Left lung (tissue), 10 donors: ENCODE measurements around the gene FBXL17. TPM values are rescaled to one million over a fixed set of nuclear protein-coding genes. Genes with fewer than 3 reads are reported as not detected.

Source experiments
- ATAC-seq: fragments of 200-7000 bp; cut with Tn5 transposase; one replicate; pipeline ENCODE4 v1.9.1; 2020; ENCODE audit warnings: moderate library complexity
- DNase-seq, 4 donors: peaks; one replicate each; pipeline ENCODE4 v3.0.0-alpha.2; 2013 to 2020
- H3K27ac ChIP-seq, 2 donors: fragments of 200-600 bp; sonication (generic) in 1 of 2; one replicate each; pipeline versions ENCODE4 v1.5.0 to v1.8.0; 2020 to 2021
- H3K27me3 ChIP-seq, 2 donors: fragments of 200-600 bp; sonication (generic) in 1 of 2; one replicate each; pipeline versions ENCODE4 v1.5.0 to v1.8.0; 2020 to 2021
- H3K36me3 ChIP-seq, 2 donors: fragments of 200-600 bp; sonication (generic) in 1 of 2; one replicate each; pipeline versions ENCODE4 v1.5.0 to v1.8.0; 2020 to 2021
- H3K4me1 ChIP-seq, 2 donors: fragments of 200-600 bp; one replicate each; pipeline ENCODE4 v1.8.0; 2021
- H3K4me3 ChIP-seq, 2 donors: fragments of 200-600 bp; sonication (generic) in 1 of 2; one replicate each; pipeline versions ENCODE4 v1.5.0 to v1.8.0; 2020 to 2021; ENCODE audit warnings: mild to moderate bottlenecking in 1 of 2
- H3K9me3 ChIP-seq, 2 donors: fragments of 200-600 bp; sonication (generic) in 1 of 2; one replicate each; pipeline versions ENCODE4 v1.5.0 to v1.8.0; 2020 to 2021
- intact Hi-C, 2 donors: fragments of 100-400 bp; cut with DNase I; formaldehyde crosslinking; loops; one replicate each; pipeline versions ENCODE4 v1.11.2 to v1.14.2; 2022
- polyA plus RNA-seq, 6 donors: library from polyadenylated mRNA; unstranded; fragments of 120-200 nt; gene quantifications; one replicate each; pipeline ENCODE4 v1.2.1, GENCODE V29; 2013; ENCODE audit not compliant: insufficient read length in 6 of 6
- total RNA-seq, 2 donors: library from RNA; stranded (reverse); fragmentation: NEBNext Ultra II Directional; extraction: Animal tissue kit (Norgen Biotek cat#: 25700); gene quantifications; one replicate each; pipeline ENCODE4 v1.2.1, GENCODE V29; 2021
- TF ChIP-seq, protein P1 (sequence below), 2 donors: fragments of 200-600 bp; sonication (generic) in 1 of 2; IDR thresholded peaks; one replicate each; pipeline versions ENCODE4 v1.5.0 to v1.8.0; 2021; ENCODE audit warnings: antibody characterized with exemption in 2 of 2
- donor health status: DM: no; HTN: yes; CAD: no.
- donor health status: DM: no; HTN: no; CAD: no.

FBXL17 gene
- total and polyA plus RNA-seq, 8 donors: 11.8 to 23.8 (median 19.8) TPM

GRCh38 chr5:107919969-107920368 lies 461.9 kb downstream of the FBXL17 start:
- intact Hi-C loops: no loop called here
- no peaks in the 10 kb centered on the region for H3K27me3 ChIP-seq
- no peaks in the 10 kb centered on the region for H3K36me3 ChIP-seq
- H3K4me3 ChIP-seq: no peak overlapping the region
- no peak overlapping the region for H3K27ac ChIP-seq
- H3K9me3 ChIP-seq: no peaks in the 10 kb centered on the region
- DNase-seq: no peak
- no peak for ATAC-seq
- H3K4me1 ChIP-seq: no peaks in the 10 kb centered on the region
- TF ChIP-seq, protein P1, sequence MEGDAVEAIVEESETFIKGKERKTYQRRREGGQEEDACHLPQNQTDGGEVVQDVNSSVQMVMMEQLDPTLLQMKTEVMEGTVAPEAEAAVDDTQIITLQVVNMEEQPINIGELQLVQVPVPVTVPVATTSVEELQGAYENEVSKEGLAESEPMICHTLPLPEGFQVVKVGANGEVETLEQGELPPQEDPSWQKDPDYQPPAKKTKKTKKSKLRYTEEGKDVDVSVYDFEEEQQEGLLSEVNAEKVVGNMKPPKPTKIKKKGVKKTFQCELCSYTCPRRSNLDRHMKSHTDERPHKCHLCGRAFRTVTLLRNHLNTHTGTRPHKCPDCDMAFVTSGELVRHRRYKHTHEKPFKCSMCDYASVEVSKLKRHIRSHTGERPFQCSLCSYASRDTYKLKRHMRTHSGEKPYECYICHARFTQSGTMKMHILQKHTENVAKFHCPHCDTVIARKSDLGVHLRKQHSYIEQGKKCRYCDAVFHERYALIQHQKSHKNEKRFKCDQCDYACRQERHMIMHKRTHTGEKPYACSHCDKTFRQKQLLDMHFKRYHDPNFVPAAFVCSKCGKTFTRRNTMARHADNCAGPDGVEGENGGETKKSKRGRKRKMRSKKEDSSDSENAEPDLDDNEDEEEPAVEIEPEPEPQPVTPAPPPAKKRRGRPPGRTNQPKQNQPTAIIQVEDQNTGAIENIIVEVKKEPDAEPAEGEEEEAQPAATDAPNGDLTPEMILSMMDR (IDR thresholded peaks at IDR 0.05): no peak

GRCh38 chr5:107919361-107919760 lies 462.5 kb downstream of the FBXL17 start:
- intact Hi-C loops: no loop called here
- no peak for ATAC-seq
- H3K4me3 ChIP-seq: no peak overlapping the region
- TF ChIP-seq, protein P1 (IDR thresholded peaks at IDR 0.05): no peak
- H3K27ac ChIP-seq: no peak overlapping the region
- no peak for DNase-seq
- H3K27me3 ChIP-seq: no peaks in the 10 kb centered on the region
- no peaks in the 10 kb centered on the region for H3K36me3 ChIP-seq
- H3K4me1 ChIP-seq: no peaks in the 10 kb centered on the region
- H3K9me3 ChIP-seq: no peaks in the 10 kb centered on the region

DNA sequence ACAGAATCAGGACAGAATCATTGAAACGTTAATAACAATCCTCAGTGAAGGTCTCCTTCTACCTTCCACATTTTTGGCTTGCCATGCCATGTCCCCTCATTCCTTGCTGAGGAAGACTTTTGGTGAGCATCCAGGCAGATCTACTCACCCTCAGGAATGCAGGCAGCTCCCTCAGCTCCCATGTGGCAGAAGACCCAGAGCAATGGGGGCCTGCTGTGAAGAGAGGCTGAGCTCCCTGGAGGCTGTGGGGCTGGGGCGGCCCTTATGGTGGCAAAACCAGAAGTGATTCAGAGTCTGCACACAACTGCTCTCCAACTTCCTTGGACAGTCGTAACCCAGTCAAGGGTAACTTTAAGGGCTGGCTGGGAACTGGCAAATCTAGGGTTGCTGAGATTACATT lies 463.9 kb downstream of the FBXL17 start:
- Histone ChIP-seq H3K4me3 (no peak overlapping the region), H3K27me3 (no peaks in the 10 kb centered on the region), H3K36me3 (no peaks in the 10 kb centered on the region), H3K4me1 (no peaks in the 10 kb centered on the region), H3K27ac (no peak overlapping the region), H3K9me3 (no peaks in the 10 kb centered on the region)
- TF ChIP-seq, protein P1 (IDR thresholded peaks at IDR 0.05): no peak
- DNase-seq: peak in 1 of 4 donors; percentile 43
- intact Hi-C loops: no loop called here
- ATAC-seq: no peak

- Histone ChIP-seq H3K27ac (no peak overlapping the region), H3K4me3 (no peak overlapping the region), H3K27me3 (no peaks in the 10 kb centered on the region), H3K36me3 (no peaks in the 10 kb centered on the region), H3K4me1 (no peaks in the 10 kb centered on the region), H3K9me3 (no peaks in the 10 kb centered on the region)
- DNase-seq (no peak), ATAC-seq (no peak)
- TF ChIP-seq, protein P1 (IDR thresholded peaks at IDR 0.05): no peak
- intact Hi-C loops: no loop called here
These were observed 464.9 kb downstream of the FBXL17 start for GRCh38 chr5:107916731-107917725.

- Histone ChIP-seq H3K27ac (no peak overlapping the region), H3K4me1 (no peaks in the 10 kb centered on the region), H3K36me3 (no peaks in the 10 kb centered on the region), H3K27me3 (no peaks in the 10 kb centered on the region), H3K9me3 (no peaks in the 10 kb centered on the region), H3K4me3 (no peak overlapping the region)
- intact Hi-C loops: no loop called here
- DNase-seq (no peak), ATAC-seq (no peak)
- TF ChIP-seq, protein P1 (IDR thresholded peaks at IDR 0.05): no peak
These were observed 466.6 kb downstream of the FBXL17 start for GRCh38 chr5:107915176-107915812.
